ENCODE data around the gene OR7A10. TPM values are rescaled to one million over a fixed set of nuclear protein-coding genes. Genes with fewer than 3 reads are reported as not detected.
A peak's percentile ranks its signal among the peaks of the same experiment; 100 is the strongest.

Gene OR7A10
- total RNA-seq, result not detected
- long read RNA-seq, result 0 reads

DNA sequence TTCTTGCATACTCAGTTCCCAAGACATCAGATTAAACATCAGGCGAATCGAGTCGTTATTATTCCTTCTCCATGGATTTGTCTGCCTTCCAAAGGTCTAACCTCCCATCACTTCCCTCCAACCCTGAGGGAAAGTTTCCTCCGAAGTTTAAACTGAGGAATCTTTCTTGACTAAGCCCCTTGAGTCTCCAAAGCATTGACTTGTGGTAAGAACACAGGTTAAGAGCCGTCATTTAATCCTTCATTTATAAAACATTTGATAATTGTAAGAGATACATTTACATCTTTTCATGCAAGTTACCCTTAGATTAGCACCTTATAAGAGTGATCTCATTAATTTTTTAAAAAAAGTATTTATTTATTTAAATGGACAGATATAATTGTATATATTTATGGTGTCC is at the start of gene OR7A10:
Gene OR7A10, minus strand, starts transcription at position 101 of the 400 bp plus-strand sequence. CDS start 7,045 bp downstream, outside the sequence.
- intact Hi-C loops (cut with DNase I), result no loop called here
- no peak for DNase-seq (ENCODE audit: missing footprints)
- no peak for ATAC-seq

DNA sequence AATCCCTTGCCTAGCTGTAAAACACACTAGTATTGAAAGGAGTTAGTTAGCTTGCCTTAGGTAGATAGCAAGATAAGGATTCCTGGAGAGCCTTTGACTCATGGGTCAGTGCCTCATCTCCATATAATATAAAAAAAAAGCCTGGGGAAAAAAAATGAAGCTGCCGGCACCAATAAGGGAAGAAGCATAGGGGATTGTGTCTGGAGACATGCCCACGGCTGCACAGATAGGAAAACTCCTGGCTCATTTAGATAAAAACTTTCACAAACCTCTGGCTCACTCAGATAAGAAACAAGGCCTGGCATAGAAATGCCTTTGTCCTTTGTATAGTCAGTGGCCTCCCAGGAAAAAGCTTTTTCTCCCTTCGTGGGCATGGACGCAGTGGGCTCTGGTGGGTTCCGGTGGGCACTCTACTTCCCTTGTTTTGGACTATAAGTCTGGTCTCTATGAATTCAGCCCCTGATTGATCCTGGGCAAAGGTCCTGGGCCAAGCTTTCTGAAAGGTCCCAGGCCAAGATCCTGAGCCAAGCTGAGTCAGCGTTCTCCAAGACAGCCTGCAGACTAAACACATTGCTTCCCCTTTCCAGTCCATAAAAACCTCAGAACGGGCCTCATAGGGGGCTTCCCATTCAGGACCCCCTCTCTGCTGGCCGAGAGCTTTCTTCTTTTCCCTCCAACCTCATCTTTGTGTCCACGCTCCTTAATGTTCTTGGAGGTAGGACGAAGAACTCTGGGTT is 42.1 kb upstream of the OR7A10 start:
- no peak for ATAC-seq
- no peak for DNase-seq (ENCODE audit: missing footprints)
- intact Hi-C loops (cut with DNase I), result no loop called here

GRCh38 chr19:14889994-14890642 is 41.4 kb upstream of the OR7A10 start:
- no peak for ATAC-seq
- DNase-seq (ENCODE audit: missing footprints), result no peak
- intact Hi-C loops (cut with DNase I), result loop anchor here (2.0 kb wide), 2 partner anchors 103 to 315 kb away; no protein-coding TSS in a partner anchor

GRCh38 chr19:14886032-14886431 is 37.3 kb upstream of the OR7A10 start, which contains the start of gene OR7A17:
Gene OR7A17, minus strand, starts transcription at chr19:14886132. Its CDS starts 4,777 bp downstream, at chr19:14881355.
- DNase-seq (ENCODE audit: missing footprints), result no peak
- no peak for ATAC-seq
- intact Hi-C loops (cut with DNase I), result no loop called here

DNA sequence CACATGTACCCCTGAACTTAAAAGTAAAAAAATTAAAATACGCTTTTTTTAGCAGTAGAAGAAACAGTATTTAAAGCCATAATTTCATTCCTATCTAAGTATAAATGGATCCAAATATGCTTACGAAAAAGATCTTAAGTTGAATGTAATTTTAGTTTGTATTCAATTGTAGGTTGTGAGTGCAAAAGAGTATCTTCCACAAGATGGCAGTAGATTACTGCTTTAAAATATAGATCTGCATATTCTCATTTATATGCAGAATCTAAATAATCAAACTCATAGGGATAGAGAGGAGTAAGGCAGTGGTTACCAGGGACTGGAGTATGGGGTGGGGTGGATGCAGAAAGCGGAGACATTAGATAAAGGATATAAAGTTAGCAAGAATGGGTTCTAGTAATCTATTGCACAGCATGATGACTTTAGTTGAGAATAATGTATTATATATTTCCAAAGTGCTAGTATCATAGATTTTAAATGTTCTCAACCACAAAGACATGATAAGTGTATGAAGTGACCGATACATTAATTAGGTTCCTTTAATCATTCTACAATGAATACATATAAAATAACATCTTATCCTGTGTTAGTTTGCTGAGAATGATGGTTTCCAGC is 23.0 kb upstream of the OR7A10 start:
- intact Hi-C loops (cut with DNase I), result no loop called here
- DNase-seq (ENCODE audit: missing footprints) (no peak), ATAC-seq (no peak)

DNA sequence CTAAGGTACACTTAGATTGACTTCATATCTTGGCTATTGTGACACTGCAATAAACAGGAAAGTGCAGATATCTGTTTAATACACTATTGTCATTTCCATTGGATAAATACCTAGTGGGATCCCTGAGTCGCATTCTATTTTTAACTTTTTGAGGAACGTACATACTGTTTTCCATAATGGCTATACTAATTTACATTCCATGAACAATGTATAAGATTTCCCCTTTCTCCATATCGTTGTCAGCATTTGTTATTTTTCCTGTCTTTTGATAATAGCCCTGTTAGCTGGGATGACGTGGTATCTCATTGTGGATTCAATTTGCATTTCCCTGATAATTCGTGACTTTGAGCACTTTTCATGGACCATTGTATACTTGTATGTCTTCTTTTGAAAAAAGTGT is 19.8 kb upstream of the OR7A10 start:
- DNase-seq (ENCODE audit: missing footprints) (no peak), ATAC-seq (no peak)
- intact Hi-C loops (cut with DNase I), result no loop called here

GRCh38 chr19:14843578-14843977 is 5.1 kb downstream of the OR7A10 start:
- DNase-seq (ENCODE audit: missing footprints) (no peak), ATAC-seq (no peak)
- intact Hi-C loops (cut with DNase I), result no loop called here

GRCh38 chr19:14843169-14843568 is 5.6 kb downstream of the OR7A10 start:
- intact Hi-C loops (cut with DNase I), result no loop called here
- DNase-seq (ENCODE audit: missing footprints) (no peak), ATAC-seq (no peak)

- DNase-seq (ENCODE audit: missing footprints) (no peak), ATAC-seq (no peak)
- intact Hi-C loops (cut with DNase I), result no loop called here
Observed at GRCh38 chr19:14840206-14840605, 8.5 kb downstream of the OR7A10 start.

- intact Hi-C loops (cut with DNase I), result no loop called here
- ATAC-seq (no peak), DNase-seq (ENCODE audit: missing footprints) (no peak)
Observed at GRCh38 chr19:14837391-14837790, 11.3 kb downstream of the OR7A10 start.

GRCh38 chr19:14835011-14835410 is 13.7 kb downstream of the OR7A10 start, which contains the start of the genes OR7A5 and OR7C1:
Gene OR7A5, minus strand, starts transcription at chr19:14835185. Its CDS starts 6,944 bp downstream, at chr19:14828241.
Gene OR7C1, minus strand, starts transcription at chr19:14835185. Its CDS starts 35,049 bp downstream, at chr19:14800136.
- DNase-seq (ENCODE audit: missing footprints), result no peak
- peak; percentile 23 for ATAC-seq
- intact Hi-C loops (cut with DNase I), result no loop called here

GRCh38 chr19:14830702-14831101 is 18.0 kb downstream of the OR7A10 start:
- intact Hi-C loops (cut with DNase I), result no loop called here
- DNase-seq (ENCODE audit: missing footprints), result no peak
- ATAC-seq, result no peak

DNA sequence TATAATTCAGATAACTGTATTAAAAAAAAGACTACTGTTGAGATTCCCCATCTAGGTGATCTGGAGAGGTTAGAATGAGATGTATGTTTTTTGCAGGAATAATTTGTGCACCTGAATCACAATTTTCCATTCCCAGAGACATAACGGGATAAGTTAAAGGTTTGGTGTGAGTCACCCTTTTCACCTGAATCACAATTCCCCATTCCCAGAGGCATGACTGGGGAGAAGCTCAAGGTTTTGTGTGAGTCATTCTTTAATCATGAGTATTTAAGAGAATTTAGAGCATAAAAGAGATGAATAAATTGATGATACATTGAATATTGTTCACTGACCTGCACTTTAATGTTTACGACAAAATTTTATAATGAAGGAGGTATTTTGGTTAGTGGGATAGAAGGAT is 22.7 kb downstream of the OR7A10 start:
- no peak for DNase-seq (ENCODE audit: missing footprints)
- intact Hi-C loops (cut with DNase I), result no loop called here
- ATAC-seq, result no peak

GRCh38 chr19:14821937-14822336 is 26.8 kb downstream of the OR7A10 start:
- DNase-seq (ENCODE audit: missing footprints) (no peak), ATAC-seq (no peak)
- intact Hi-C loops (cut with DNase I), result no loop called here

GRCh38 chr19:14818588-14818987 is 30.1 kb downstream of the OR7A10 start:
- intact Hi-C loops (cut with DNase I), result no loop called here

GRCh38 chr19:14817052-14817451 is 31.7 kb downstream of the OR7A10 start:
- ATAC-seq (no peak), DNase-seq (ENCODE audit: missing footprints) (no peak)
- intact Hi-C loops (cut with DNase I), result no loop called here

More at GRCh38 chr19:14818588-14818987, 30.1 kb downstream of the OR7A10 start:
- DNase-seq (ENCODE audit: missing footprints) (no peak), ATAC-seq (no peak)

- intact Hi-C loops (cut with DNase I), result no loop called here
- no peak for ATAC-seq
- no peak for DNase-seq (ENCODE audit: missing footprints)
Observed at GRCh38 chr19:14814982-14815652, 33.6 kb downstream of the OR7A10 start.

- intact Hi-C loops (cut with DNase I), result no loop called here
- no peak for DNase-seq (ENCODE audit: missing footprints)
Observed at GRCh38 chr19:14809272-14810057, 39.3 kb downstream of the OR7A10 start.

More at GRCh38 chr19:14809272-14810057, 39.3 kb downstream of the OR7A10 start:
- no peak for ATAC-seq

All from Right ventricle myocardium inferior (tissue), 1 donor.